Spleen (tissue), 7 donors: ENCODE results near the gene PMPCA.

Experiments used
- POLR2AphosphoS5 ChIP-seq, 3 donors: sonication (generic); formaldehyde crosslinking; IDR thresholded peaks; one replicate each; pipeline ENCODE4 v1.5.1; 2017; ENCODE audit warnings: antibody characterized with exemption in 3 of 3
- TF ChIP-seq, protein P1 (sequence below), 11 experiments: fragments of 200-600 bp in 7 of 11; fragments of 450-650 bp in 4 of 11; sonication (generic) in 4 of 11; IDR thresholded peaks in 8 of 11; conservative IDR thresholded peaks in 3 of 11; 1 replicate in 7 of 11; 2 replicates in 4 of 11; pipeline versions ENCODE4 v1.4.0 to v1.8.0; 2016 to 2021; ENCODE audit warnings: antibody characterized with exemption in 11 of 11, inconsistent platforms in 4 of 11, mild to moderate bottlenecking in 1 of 11
- donor health status: DM: no; HTN: no; CAD: no; lungs with moderate emphysema.
- donor health status: DM: no; HTN: no; CAD: no.
- donor health status: DM: no; HTN: no; CAD: no.

DNA sequence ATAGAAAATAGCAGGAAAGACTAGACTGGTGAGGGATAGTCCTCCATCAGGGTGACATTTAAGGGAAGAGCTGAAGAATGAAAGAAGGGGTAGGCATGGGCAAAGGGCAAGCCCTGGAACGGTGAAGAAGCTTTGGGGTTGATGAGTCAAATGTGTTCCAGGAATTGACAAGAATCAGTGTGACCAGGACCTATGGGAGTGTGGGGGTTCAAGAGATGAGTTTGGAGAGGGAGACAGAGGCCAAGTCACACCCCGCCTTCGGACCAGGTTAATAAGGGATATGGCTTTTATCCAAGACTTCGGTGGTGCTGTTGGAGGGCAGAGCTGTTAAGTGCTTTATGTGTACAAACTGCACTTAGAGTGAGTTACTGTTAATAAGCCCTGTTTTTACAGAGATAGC lies 920 bp downstream of the PMPCA start:
- TF ChIP-seq, protein P1, sequence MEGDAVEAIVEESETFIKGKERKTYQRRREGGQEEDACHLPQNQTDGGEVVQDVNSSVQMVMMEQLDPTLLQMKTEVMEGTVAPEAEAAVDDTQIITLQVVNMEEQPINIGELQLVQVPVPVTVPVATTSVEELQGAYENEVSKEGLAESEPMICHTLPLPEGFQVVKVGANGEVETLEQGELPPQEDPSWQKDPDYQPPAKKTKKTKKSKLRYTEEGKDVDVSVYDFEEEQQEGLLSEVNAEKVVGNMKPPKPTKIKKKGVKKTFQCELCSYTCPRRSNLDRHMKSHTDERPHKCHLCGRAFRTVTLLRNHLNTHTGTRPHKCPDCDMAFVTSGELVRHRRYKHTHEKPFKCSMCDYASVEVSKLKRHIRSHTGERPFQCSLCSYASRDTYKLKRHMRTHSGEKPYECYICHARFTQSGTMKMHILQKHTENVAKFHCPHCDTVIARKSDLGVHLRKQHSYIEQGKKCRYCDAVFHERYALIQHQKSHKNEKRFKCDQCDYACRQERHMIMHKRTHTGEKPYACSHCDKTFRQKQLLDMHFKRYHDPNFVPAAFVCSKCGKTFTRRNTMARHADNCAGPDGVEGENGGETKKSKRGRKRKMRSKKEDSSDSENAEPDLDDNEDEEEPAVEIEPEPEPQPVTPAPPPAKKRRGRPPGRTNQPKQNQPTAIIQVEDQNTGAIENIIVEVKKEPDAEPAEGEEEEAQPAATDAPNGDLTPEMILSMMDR (IDR thresholded peaks at IDR 0.05 in 8 of 11, conservative IDR thresholded peaks at IDR 0.05 in 3 of 11) = no peak
- TF ChIP-seq POLR2AphosphoS5 (IDR thresholded peaks at IDR 0.05) = no peak
